Trophoblast cell (in vitro differentiated cells and primary cell): ENCODE results near the gene IFNG.

Source experiments
- DNase-seq, 2 donors: peaks; one replicate each; pipeline ENCODE4 v3.0.0-alpha.2; 2016
- H2AFZ ChIP-seq: 2 replicates; pipeline ENCODE4 v1.6.1; 2013; ENCODE audit warnings: low read length, moderate library complexity, mild to moderate bottlenecking; ENCODE audit not compliant: insufficient read depth, poor library complexity
- H2AK5ac ChIP-seq: 2 replicates; pipeline ENCODE4 v1.6.1; 2013; ENCODE audit warnings: mild to moderate bottlenecking, low read length
- H2BK120ac ChIP-seq: 2 replicates; pipeline ENCODE4 v1.6.1; 2013; ENCODE audit warnings: low read length, mild to moderate bottlenecking, moderate library complexity; ENCODE audit not compliant: insufficient read depth, poor library complexity
- H2BK12ac ChIP-seq: 2 replicates; pipeline ENCODE4 v1.6.1; 2013; ENCODE audit warnings: mild to moderate bottlenecking, low read length, moderate library complexity
- H2BK5ac ChIP-seq: 2 replicates; pipeline ENCODE4 v1.6.1; 2013; ENCODE audit warnings: low read length, low read depth, moderate library complexity, mild to moderate bottlenecking; ENCODE audit not compliant: poor library complexity
- H3K14ac ChIP-seq: 2 replicates; pipeline ENCODE4 v1.6.1; 2013; ENCODE audit warnings: mild to moderate bottlenecking, low read length
- H3K18ac ChIP-seq: 2 replicates; pipeline ENCODE4 v1.6.1; 2013; ENCODE audit warnings: mild to moderate bottlenecking, low read length
- H3K23ac ChIP-seq: 2 replicates; pipeline ENCODE4 v1.6.1; 2013; ENCODE audit warnings: low read length
- H3K27ac ChIP-seq: 2 replicates; pipeline ENCODE4 v1.5.1; 2013; ENCODE audit warnings: low read depth, mild to moderate bottlenecking, inconsistent platforms, low read length, moderate library complexity
- H3K27me3 ChIP-seq: 2 replicates; pipeline ENCODE4 v1.6.1; 2013; ENCODE audit warnings: inconsistent platforms, mild to moderate bottlenecking, low read length, moderate library complexity; ENCODE audit not compliant: insufficient read depth
- H3K36me3 ChIP-seq, 2 experiments: 1 replicate in 1 of 2; 2 replicates in 1 of 2; pipeline ENCODE4 v1.6.1; 2013; ENCODE audit warnings: low read length in 2 of 2, mild to moderate bottlenecking in 2 of 2, moderate library complexity in 1 of 2; ENCODE audit not compliant: insufficient read depth in 2 of 2, control insufficient read depth in 1 of 2
- H3K4ac ChIP-seq: 2 replicates; pipeline ENCODE4 v1.6.1; 2013; ENCODE audit warnings: low read depth, mild to moderate bottlenecking, low read length, moderate library complexity
- H3K4me1 ChIP-seq, 2 experiments: 1 replicate in 1 of 2; 2 replicates in 1 of 2; pipeline ENCODE4 v1.6.1; 2013; ENCODE audit warnings: low read length in 2 of 2, mild to moderate bottlenecking in 2 of 2, moderate library complexity in 1 of 2; ENCODE audit not compliant: insufficient read depth in 2 of 2, control insufficient read depth in 1 of 2
- H3K4me2 ChIP-seq: 2 replicates; pipeline ENCODE4 v1.6.1; 2013; ENCODE audit warnings: inconsistent platforms, mild to moderate bottlenecking, low read length, moderate library complexity
- H3K4me3 ChIP-seq: 2 replicates; pipeline ENCODE4 v1.5.1; 2013; ENCODE audit warnings: mild to moderate bottlenecking, low read depth, low read length, inconsistent platforms
- H3K79me1 ChIP-seq: one replicate; pipeline ENCODE4 v1.6.1; 2013; ENCODE audit warnings: low read length
- H3K79me2 ChIP-seq: 2 replicates; pipeline ENCODE4 v1.6.1; 2013; ENCODE audit warnings: low read length, mild to moderate bottlenecking; ENCODE audit not compliant: control insufficient read depth, insufficient read depth, poor library complexity
- H3K9ac ChIP-seq: 2 replicates; pipeline ENCODE4 v1.6.1; 2013; ENCODE audit warnings: mild to moderate bottlenecking, low read length
- H3K9me3 ChIP-seq: 2 replicates; pipeline ENCODE4 v1.6.1; 2013; ENCODE audit warnings: low read depth, mild to moderate bottlenecking, control low read depth, inconsistent platforms, low read length; ENCODE audit not compliant: insufficient read depth
- H4K12ac ChIP-seq: 2 replicates; pipeline ENCODE4 v1.6.1; 2013; ENCODE audit warnings: low read depth, mild to moderate bottlenecking, low read length, moderate library complexity
- H4K8ac ChIP-seq: 2 replicates; pipeline ENCODE4 v1.6.1; 2013; ENCODE audit warnings: low read depth, mild to moderate bottlenecking, low read length, moderate library complexity
- H4K91ac ChIP-seq: one replicate; pipeline ENCODE4 v1.6.1; 2013; ENCODE audit warnings: low read depth, mild to moderate bottlenecking, low read length, moderate library complexity
- WGBS: extraction: QIAGEN DNeasy Blood & Tissue Kit; methylation state at CpG from one replicate; pipeline ENCODE4 v1.1.7; 2013; ENCODE audit warnings: missing lambda C conversion rate; ENCODE audit not compliant: insufficient read length, insufficient coverage; ENCODE audit errors: extremely low coverage; 5-methylcytosine and 5-hydroxymethylcytosine counted together

The IFNG gene

GRCh38 chr12:68158432-68158831 lies 1.1 kb downstream of the IFNG start:
- H3K23ac ChIP-seq = no peak overlapping the region
- H3K9me3 ChIP-seq = no peaks in the 10 kb centered on the region
- no peak overlapping the region for H2BK5ac ChIP-seq
- H3K27ac ChIP-seq = no peak overlapping the region
- H3K27me3 ChIP-seq = no peaks in the 10 kb centered on the region
- H2BK120ac ChIP-seq = no peak overlapping the region
- H2AFZ ChIP-seq = no peak overlapping the region
- DNase-seq = peak in 1 of 2 donors; percentile 21
- H3K79me2 ChIP-seq = no peaks in the 10 kb centered on the region
- no peak overlapping the region for H2AK5ac ChIP-seq
- no peak overlapping the region for H2BK12ac ChIP-seq
- no peak overlapping the region for H3K4me2 ChIP-seq
- H3K14ac ChIP-seq = no peak overlapping the region
- no peak overlapping the region for H4K12ac ChIP-seq
- no peaks in the 10 kb centered on the region for H3K4me1 ChIP-seq
- H3K18ac ChIP-seq = no peak overlapping the region
- no peak overlapping the region for H4K8ac ChIP-seq
- no peak overlapping the region for H3K9ac ChIP-seq
- H3K4me3 ChIP-seq = no peak overlapping the region
- no peak overlapping the region for H4K91ac ChIP-seq
- no peaks in the 10 kb centered on the region for H3K36me3 ChIP-seq
- WGBS = no CpG with 5 or more reads among the region's 2 CpGs
- H3K4ac ChIP-seq = no peak overlapping the region
- no peaks in the 10 kb centered on the region for H3K79me1 ChIP-seq

GRCh38 chr12:68157380-68157779 lies 2.2 kb downstream of the IFNG start:
- H3K4me1 ChIP-seq = no peaks in the 10 kb centered on the region
- H3K4ac ChIP-seq = no peak overlapping the region
- H3K23ac ChIP-seq = no peak overlapping the region
- no peak overlapping the region for H4K12ac ChIP-seq
- no peaks in the 10 kb centered on the region for H3K27me3 ChIP-seq
- H3K4me3 ChIP-seq = no peak overlapping the region
- H3K18ac ChIP-seq = no peak overlapping the region
- no peak overlapping the region for H3K27ac ChIP-seq
- H2AFZ ChIP-seq = no peak overlapping the region
- H3K79me2 ChIP-seq = no peaks in the 10 kb centered on the region
- peak in 1 of 2 donors; percentile 64 for DNase-seq
- no peak overlapping the region for H2BK5ac ChIP-seq
- H2BK120ac ChIP-seq = no peak overlapping the region
- H2AK5ac ChIP-seq = no peak overlapping the region
- H4K91ac ChIP-seq = no peak overlapping the region
- no CpG with 5 or more reads among the region's 4 CpGs for WGBS
- H3K9me3 ChIP-seq = no peaks in the 10 kb centered on the region
- H2BK12ac ChIP-seq = no peak overlapping the region
- H3K4me2 ChIP-seq = no peak overlapping the region
- H3K9ac ChIP-seq = no peak overlapping the region
- H3K79me1 ChIP-seq = no peaks in the 10 kb centered on the region
- H3K36me3 ChIP-seq = no peaks in the 10 kb centered on the region
- no peak overlapping the region for H3K14ac ChIP-seq
- H4K8ac ChIP-seq = no peak overlapping the region

GRCh38 chr12:68156636-68157035 lies 2.9 kb downstream of the IFNG start:
- no peaks in the 10 kb centered on the region for H3K9me3 ChIP-seq
- WGBS = no CpG with 5 or more reads among the region's 1 CpG
- H3K27ac ChIP-seq = no peak overlapping the region
- no peaks in the 10 kb centered on the region for H3K36me3 ChIP-seq
- H3K4me1 ChIP-seq = no peaks in the 10 kb centered on the region
- no peaks in the 10 kb centered on the region for H3K79me2 ChIP-seq
- no peak overlapping the region for H2BK5ac ChIP-seq
- no peak overlapping the region for H4K12ac ChIP-seq
- no peak overlapping the region for H4K8ac ChIP-seq
- no peak overlapping the region for H2BK120ac ChIP-seq
- no peak overlapping the region for H3K9ac ChIP-seq
- no peak overlapping the region for H2AK5ac ChIP-seq
- no peak overlapping the region for H2AFZ ChIP-seq
- no peak overlapping the region for H3K18ac ChIP-seq
- no peak overlapping the region for H3K4ac ChIP-seq
- H4K91ac ChIP-seq = no peak overlapping the region
- H3K23ac ChIP-seq = no peak overlapping the region
- no peaks in the 10 kb centered on the region for H3K27me3 ChIP-seq
- H3K4me3 ChIP-seq = no peak overlapping the region
- H3K4me2 ChIP-seq = no peak overlapping the region
- H3K79me1 ChIP-seq = no peaks in the 10 kb centered on the region
- DNase-seq = no peak
- H2BK12ac ChIP-seq = no peak overlapping the region
- no peak overlapping the region for H3K14ac ChIP-seq

GRCh38 chr12:68154779-68155178 lies 4.8 kb downstream of the IFNG start:
- H3K14ac ChIP-seq = no peak overlapping the region
- no peak overlapping the region for H4K12ac ChIP-seq
- no peak overlapping the region for H2BK120ac ChIP-seq
- no peaks in the 10 kb centered on the region for H3K4me1 ChIP-seq
- H3K27me3 ChIP-seq = no peaks in the 10 kb centered on the region
- H2AK5ac ChIP-seq = no peak overlapping the region
- H3K23ac ChIP-seq = no peak overlapping the region
- no peaks in the 10 kb centered on the region for H3K9me3 ChIP-seq
- H3K18ac ChIP-seq = no peak overlapping the region
- no CpG with 5 or more reads among the region's 1 CpG for WGBS
- no peaks in the 10 kb centered on the region for H3K79me2 ChIP-seq
- H4K8ac ChIP-seq = no peak overlapping the region
- DNase-seq = no peak
- H3K4me3 ChIP-seq = no peak overlapping the region
- no peak overlapping the region for H2BK12ac ChIP-seq
- no peaks in the 10 kb centered on the region for H3K79me1 ChIP-seq
- no peak overlapping the region for H3K4me2 ChIP-seq
- no peak overlapping the region for H3K9ac ChIP-seq
- no peak overlapping the region for H2AFZ ChIP-seq
- no peak overlapping the region for H4K91ac ChIP-seq
- H3K36me3 ChIP-seq = no peaks in the 10 kb centered on the region
- no peak overlapping the region for H2BK5ac ChIP-seq
- no peak overlapping the region for H3K27ac ChIP-seq
- no peak overlapping the region for H3K4ac ChIP-seq
